HG03103 (cell line): ENCODE data around the gene OR4M2.
"Not testable (repeated sequence)": the region's sequence is repeated elsewhere in the genome, so short reads cannot be mapped to it uniquely, and the experiment has no call there.

Experiments
- ATAC-seq: cut with Tn5 transposase; IDR thresholded peaks from one replicate; pipeline ENCODE4 v1.9.1; 2021; ENCODE audit warnings: low read depth; ENCODE audit not compliant: unreplicated experiment

The OR4M2 gene

GRCh38 chr15:22080227-22080626, at the start of gene OR4M2:
Gene OR4M2 (plus strand): TSS chr15:22080527. CDS start chr15:22080625, 98 bp downstream.
- ATAC-seq: not testable (repeated sequence)

- ATAC-seq: not testable (repeated sequence)
Observed at GRCh38 chr15:22069267-22069666, 11.1 kb upstream of the OR4M2 start.

- not testable (repeated sequence) for ATAC-seq
Observed at GRCh38 chr15:22081386-22081785, 1.1 kb downstream of the OR4M2 start.

- peak; percentile 22 for ATAC-seq
Observed at GRCh38 chr15:22098616-22099253, 18.4 kb downstream of the OR4M2 start.

GRCh38 chr15:22099289-22099891, 19.1 kb downstream of the OR4M2 start:
- peak; percentile 72 for ATAC-seq

GRCh38 chr15:22122033-22122432, 41.7 kb downstream of the OR4M2 start:
- ATAC-seq: not testable (repeated sequence)
